Neural cell (in vitro differentiated cells): ENCODE data around the gene KLHDC8A. TPM values are rescaled to one million over a fixed set of nuclear protein-coding genes. Genes with fewer than 3 reads are reported as not detected.

Source experiments
- H2AFZ ChIP-seq: fragments of 200-600, 300-800 bp; sonication (generic), shearing (Covaris generic); 2 replicates; pipeline ENCODE4 v1.6.0; 2014; ENCODE audit warnings: low read depth, mild to moderate bottlenecking, antibody characterized with exemption, low read length, moderate library complexity
- H3F3A ChIP-seq: fragments of 200-600 bp; shearing (Covaris generic); 2 replicates; pipeline ENCODE4 v1.6.1; 2016; ENCODE audit warnings: mild to moderate bottlenecking, moderate library complexity, mixed read lengths, antibody characterized with exemption, low read length; ENCODE audit not compliant: insufficient read depth, poor library complexity, severe bottlenecking
- H3K27ac ChIP-seq: fragments of 200-600, 300-800 bp; sonication (generic), shearing (Covaris generic); 2 replicates; pipeline ENCODE4 v1.5.1; 2014; ENCODE audit warnings: mild to moderate bottlenecking, low read length, moderate library complexity
- H3K27me3 ChIP-seq: fragments of 300-800, 200-600 bp; sonication (generic), shearing (Covaris generic); 2 replicates; pipeline ENCODE4 v1.6.0; 2014; ENCODE audit warnings: mild to moderate bottlenecking, low read depth, low read length, moderate library complexity; ENCODE audit not compliant: insufficient read depth
- H3K36me3 ChIP-seq: fragments of 300-800, 200-600 bp; sonication (generic), shearing (Covaris generic); 2 replicates; pipeline ENCODE4 v1.5.1; 2014; ENCODE audit warnings: mild to moderate bottlenecking, antibody characterized with exemption, low read length, moderate library complexity; ENCODE audit not compliant: insufficient read depth
- H3K4me2 ChIP-seq: fragments of 300-800, 200-600 bp; sonication (generic), shearing (Covaris generic); 2 replicates; pipeline ENCODE4 v1.6.0; 2014; ENCODE audit warnings: mild to moderate bottlenecking, low read length
- H3K4me3 ChIP-seq: fragments of 300-800, 200-600 bp; sonication (generic), shearing (Covaris generic); 2 replicates; pipeline ENCODE4 v1.5.1; 2014; ENCODE audit warnings: mild to moderate bottlenecking, low read length, moderate library complexity
- H3K79me2 ChIP-seq: fragments of 200-600 bp; shearing (Covaris generic); replicated peaks from 2 replicates; pipeline ENCODE4 v1.6.0; 2014; ENCODE audit warnings: mild to moderate bottlenecking, low read length, moderate library complexity; ENCODE audit not compliant: insufficient read depth
- H3K9ac ChIP-seq: fragments of 300-800, 200-600 bp; sonication (generic), shearing (Covaris generic); 2 replicates; pipeline ENCODE4 v1.6.1; 2016; ENCODE audit warnings: mild to moderate bottlenecking, low read length, mixed read lengths
- H3K9me2 ChIP-seq: fragments of 200-600 bp; shearing (Covaris generic); 2 replicates; pipeline ENCODE4 v1.6.1; 2016; ENCODE audit warnings: mild to moderate bottlenecking, low read length, mixed read lengths; ENCODE audit not compliant: insufficient read depth
- H3K9me3 ChIP-seq: fragments of 200-600, 300-800 bp; sonication (generic), shearing (Covaris generic); 2 replicates; pipeline ENCODE4 v1.6.1; 2016; ENCODE audit warnings: mild to moderate bottlenecking, mixed run types, low read length, moderate library complexity, mixed read lengths
- H4K20me1 ChIP-seq: fragments of 200-600 bp; shearing (Covaris generic); 2 replicates; pipeline ENCODE4 v1.6.1; 2016; ENCODE audit warnings: mild to moderate bottlenecking, mixed run types; ENCODE audit not compliant: insufficient read depth
- CTCF ChIP-seq: fragments of 450-650 bp; IDR thresholded peaks from 2 replicates; pipeline ENCODE4 v1.5.1; 2014; ENCODE audit warnings: antibody characterized with exemption, mild to moderate bottlenecking, moderate library complexity; ENCODE audit not compliant: poor library complexity, severe bottlenecking
- EP300 ChIP-seq: fragments of 450-650 bp; conservative IDR thresholded peaks from 2 replicates; pipeline ENCODE4 v1.6.1; 2014; ENCODE audit warnings: antibody characterized with exemption, mild to moderate bottlenecking, moderate library complexity; ENCODE audit not compliant: poor library complexity, severe bottlenecking
- EZH2 ChIP-seq: fragments of 200-600, 300-800 bp; shearing (Covaris generic), sonication (generic); IDR thresholded peaks from 2 replicates; pipeline ENCODE4 v1.6.1; 2014; ENCODE audit warnings: antibody characterized with exemption, low read length, borderline replicate concordance, mild to moderate bottlenecking; ENCODE audit not compliant: insufficient read depth, poor library complexity, severe bottlenecking
- MXI1 ChIP-seq: fragments of 450-650 bp; conservative IDR thresholded peaks from 2 replicates; pipeline ENCODE4 v1.6.1; 2014; ENCODE audit warnings: antibody characterized with exemption, mild to moderate bottlenecking; ENCODE audit not compliant: poor library complexity, severe bottlenecking
- POLR2AphosphoS5 ChIP-seq: IDR thresholded peaks from 2 replicates; pipeline ENCODE4 v1.6.1; 2012
- RAD21 ChIP-seq: fragments of 450-650 bp; conservative IDR thresholded peaks from 2 replicates; pipeline ENCODE4 v1.6.1; 2014; ENCODE audit warnings: antibody characterized with exemption, mild to moderate bottlenecking, moderate library complexity
- REST ChIP-seq: IDR thresholded peaks from 2 replicates; pipeline ENCODE4 v1.6.1; 2012; ENCODE audit warnings: borderline replicate concordance
- SMC3 ChIP-seq: fragments of 450-650 bp; conservative IDR thresholded peaks from 2 replicates; pipeline ENCODE4 v1.6.1; 2014; ENCODE audit warnings: antibody characterized with exemption, mild to moderate bottlenecking, moderate library complexity; ENCODE audit not compliant: poor library complexity
- TAF1 ChIP-seq: IDR thresholded peaks from 2 replicates; pipeline ENCODE4 v1.6.1; 2012; ENCODE audit warnings: low read depth
- polyA plus RNA-seq: library from polyadenylated mRNA; depleted of rRNA; stranded (reverse); fragments of >200 nt; gene quantifications from 2 replicates; pipeline ENCODE4 v1.2.3, GENCODE V29; 2014

Gene KLHDC8A
- polyA plus RNA-seq, 1 donor from 2014 or later: 7.7 TPM

GRCh38 chr1:205294175-205294917 is 62.4 kb downstream of the KLHDC8A start:
- H3K27me3 ChIP-seq: no peaks in the 10 kb centered on the region
- TF ChIP-seq EZH2: no peak
- no peak for TF ChIP-seq RAD21
- TF ChIP-seq EP300: no peak
- no peak for TF ChIP-seq CTCF
- no peak for TF ChIP-seq TAF1
- no peak for TF ChIP-seq SMC3
- no peak for TF ChIP-seq POLR2AphosphoS5
- no peak for TF ChIP-seq REST
- no peak for TF ChIP-seq MXI1
- H3K27ac ChIP-seq: no peak overlapping the region
- H4K20me1 ChIP-seq: no peaks in the 10 kb centered on the region
- no peak overlapping the region for H2AFZ ChIP-seq
- H3K79me2 ChIP-seq: no peaks in the 10 kb centered on the region
- H3F3A ChIP-seq: no peaks in the 10 kb centered on the region
- H3K9me3 ChIP-seq: no peaks in the 10 kb centered on the region
- H3K9ac ChIP-seq: no peak overlapping the region
- no peak overlapping the region for H3K4me2 ChIP-seq
- no peak overlapping the region for H3K4me3 ChIP-seq
- H3K9me2 ChIP-seq: no peaks in the 10 kb centered on the region
- no peaks in the 10 kb centered on the region for H3K36me3 ChIP-seq

- no peaks in the 10 kb centered on the region for H4K20me1 ChIP-seq
- TF ChIP-seq REST (no peak), EZH2 (no peak), RAD21 (no peak), EP300 (no peak), CTCF (no peak), MXI1 (no peak), TAF1 (no peak), SMC3 (no peak), POLR2AphosphoS5 (no peak)
- no peak overlapping the region for H3K4me2 ChIP-seq
- no peaks in the 10 kb centered on the region for H3K9me2 ChIP-seq
- no peaks in the 10 kb centered on the region for H3K27me3 ChIP-seq
- H3K36me3 ChIP-seq: no peaks in the 10 kb centered on the region
- H3F3A ChIP-seq: no peaks in the 10 kb centered on the region
- no peaks in the 10 kb centered on the region for H3K79me2 ChIP-seq
- no peaks in the 10 kb centered on the region for H3K9me3 ChIP-seq
- no peak overlapping the region for H2AFZ ChIP-seq
- no peak overlapping the region for H3K4me3 ChIP-seq
- H3K9ac ChIP-seq: no peak overlapping the region
- H3K27ac ChIP-seq: no peak overlapping the region
Measured at GRCh38 chr1:205293350-205294074, 63.2 kb downstream of the KLHDC8A start.
